ENCODE measurements around the gene IL17REL.

IL17REL gene

GRCh38 chr22:49956914-49957825 is 55.4 kb downstream of the IL17REL start:
- H3K9me3 ChIP-seq (ENCODE audit: control insufficient read depth, insufficient read depth, low read length): no peaks in the 10 kb centered on the region
- H3K4me1 ChIP-seq (ENCODE audit: control insufficient read depth, insufficient read depth, low read length): no peaks in the 10 kb centered on the region; the same call in 1 of the 2 replicates
- no peak overlapping the region for H3K4me3 ChIP-seq (ENCODE audit: low read depth, low read length)
- no peak overlapping the region for H3K9ac ChIP-seq (ENCODE audit: low read depth, low read length)
- no peak overlapping the region for H3K27ac ChIP-seq (ENCODE audit: low read depth, low read length)
- H3K27me3 ChIP-seq (ENCODE audit: control insufficient read depth, insufficient read depth, low read length): peaks cover 4% of the 10 kb centered on the region; the same call in 1 of the 2 replicates
- H3K36me3 ChIP-seq (ENCODE audit: control insufficient read depth, insufficient read depth, low read length): no peaks in the 10 kb centered on the region

GRCh38 chr22:49956418-49956770 is 56.2 kb downstream of the IL17REL start:
- Histone ChIP-seq H3K9me3 (ENCODE audit: control insufficient read depth, insufficient read depth, low read length) (no peaks in the 10 kb centered on the region), H3K27me3 (ENCODE audit: control insufficient read depth, insufficient read depth, low read length) (peaks cover under 1% of the 10 kb centered on the region; the same call in 1 of the 2 replicates), H3K4me1 (ENCODE audit: control insufficient read depth, insufficient read depth, low read length) (no peaks in the 10 kb centered on the region; the same call in 1 of the 2 replicates), H3K27ac (ENCODE audit: low read depth, low read length) (no peak overlapping the region), H3K4me3 (ENCODE audit: low read depth, low read length) (no peak overlapping the region), H3K9ac (ENCODE audit: low read depth, low read length) (no peak overlapping the region), H3K36me3 (ENCODE audit: control insufficient read depth, insufficient read depth, low read length) (no peaks in the 10 kb centered on the region)

GRCh38 chr22:49955581-49956417 is 56.8 kb downstream of the IL17REL start:
- Histone ChIP-seq H3K27me3 (ENCODE audit: control insufficient read depth, insufficient read depth, low read length) (no peaks in the 10 kb centered on the region), H3K27ac (ENCODE audit: low read depth, low read length) (no peak overlapping the region), H3K9ac (ENCODE audit: low read depth, low read length) (no peak overlapping the region), H3K36me3 (ENCODE audit: control insufficient read depth, insufficient read depth, low read length) (no peaks in the 10 kb centered on the region), H3K9me3 (ENCODE audit: control insufficient read depth, insufficient read depth, low read length) (no peaks in the 10 kb centered on the region), H3K4me1 (ENCODE audit: control insufficient read depth, insufficient read depth, low read length) (no peaks in the 10 kb centered on the region; the same call in 1 of the 2 replicates), H3K4me3 (ENCODE audit: low read depth, low read length) (no peak overlapping the region)

- H3K9me3 ChIP-seq (ENCODE audit: control insufficient read depth, insufficient read depth, low read length): no peaks in the 10 kb centered on the region
- no peaks in the 10 kb centered on the region; the same call in 1 of the 2 replicates for H3K4me1 ChIP-seq (ENCODE audit: control insufficient read depth, insufficient read depth, low read length)
- no peak overlapping the region for H3K4me3 ChIP-seq (ENCODE audit: low read depth, low read length)
- no peak overlapping the region for H3K9ac ChIP-seq (ENCODE audit: low read depth, low read length)
- H3K36me3 ChIP-seq (ENCODE audit: control insufficient read depth, insufficient read depth, low read length): no peaks in the 10 kb centered on the region
- no peaks in the 10 kb centered on the region for H3K27me3 ChIP-seq (ENCODE audit: control insufficient read depth, insufficient read depth, low read length)
- no peak overlapping the region for H3K27ac ChIP-seq (ENCODE audit: low read depth, low read length)
Measured at GRCh38 chr22:49954991-49955580, 57.5 kb downstream of the IL17REL start.

GRCh38 chr22:49954354-49954753 is 58.2 kb downstream of the IL17REL start:
- Histone ChIP-seq H3K36me3 (ENCODE audit: control insufficient read depth, insufficient read depth, low read length) (no peaks in the 10 kb centered on the region), H3K9ac (ENCODE audit: low read depth, low read length) (no peak overlapping the region), H3K4me3 (ENCODE audit: low read depth, low read length) (no peak overlapping the region), H3K9me3 (ENCODE audit: control insufficient read depth, insufficient read depth, low read length) (no peaks in the 10 kb centered on the region), H3K4me1 (ENCODE audit: control insufficient read depth, insufficient read depth, low read length) (no peaks in the 10 kb centered on the region; the same call in 1 of the 2 replicates), H3K27me3 (ENCODE audit: control insufficient read depth, insufficient read depth, low read length) (no peaks in the 10 kb centered on the region), H3K27ac (ENCODE audit: low read depth, low read length) (no peak overlapping the region)

- Histone ChIP-seq H3K9me3 (ENCODE audit: control insufficient read depth, insufficient read depth, low read length) (no peaks in the 10 kb centered on the region), H3K27ac (ENCODE audit: low read depth, low read length) (no peak overlapping the region), H3K9ac (ENCODE audit: low read depth, low read length) (no peak overlapping the region), H3K4me3 (ENCODE audit: low read depth, low read length) (no peak overlapping the region), H3K4me1 (ENCODE audit: control insufficient read depth, insufficient read depth, low read length) (no peaks in the 10 kb centered on the region), H3K27me3 (ENCODE audit: control insufficient read depth, insufficient read depth, low read length) (no peaks in the 10 kb centered on the region), H3K36me3 (ENCODE audit: control insufficient read depth, insufficient read depth, low read length) (no peaks in the 10 kb centered on the region)
Measured at GRCh38 chr22:49953680-49954344, 58.8 kb downstream of the IL17REL start.

- Histone ChIP-seq H3K27ac (ENCODE audit: low read depth, low read length) (no peak overlapping the region), H3K4me3 (ENCODE audit: low read depth, low read length) (no peak overlapping the region), H3K36me3 (ENCODE audit: control insufficient read depth, insufficient read depth, low read length) (no peaks in the 10 kb centered on the region), H3K4me1 (ENCODE audit: control insufficient read depth, insufficient read depth, low read length) (no peaks in the 10 kb centered on the region), H3K27me3 (ENCODE audit: control insufficient read depth, insufficient read depth, low read length) (no peaks in the 10 kb centered on the region), H3K9ac (ENCODE audit: low read depth, low read length) (no peak overlapping the region), H3K9me3 (ENCODE audit: control insufficient read depth, insufficient read depth, low read length) (no peaks in the 10 kb centered on the region)
Measured at GRCh38 chr22:49953027-49953679, 59.4 kb downstream of the IL17REL start.

GRCh38 chr22:49951986-49952896 is 60.3 kb downstream of the IL17REL start:
- no peak overlapping the region for H3K9ac ChIP-seq (ENCODE audit: low read depth, low read length)
- peaks cover 2% of the 10 kb centered on the region; the same call in 1 of the 2 replicates for H3K4me1 ChIP-seq (ENCODE audit: control insufficient read depth, insufficient read depth, low read length)
- H3K9me3 ChIP-seq (ENCODE audit: control insufficient read depth, insufficient read depth, low read length): no peaks in the 10 kb centered on the region
- peak overlapping the region; percentile 20 for H3K27ac ChIP-seq (ENCODE audit: low read depth, low read length)
- H3K27me3 ChIP-seq (ENCODE audit: control insufficient read depth, insufficient read depth, low read length): no peaks in the 10 kb centered on the region
- no peaks in the 10 kb centered on the region for H3K36me3 ChIP-seq (ENCODE audit: control insufficient read depth, insufficient read depth, low read length)
- H3K4me3 ChIP-seq (ENCODE audit: low read depth, low read length): no peak overlapping the region

GRCh38 chr22:49951678-49951985 is 60.9 kb downstream of the IL17REL start:
- no peaks in the 10 kb centered on the region for H3K27me3 ChIP-seq (ENCODE audit: control insufficient read depth, insufficient read depth, low read length)
- peaks cover 9% of the 10 kb centered on the region; the same call in 1 of the 2 replicates for H3K4me1 ChIP-seq (ENCODE audit: control insufficient read depth, insufficient read depth, low read length)
- no peaks in the 10 kb centered on the region for H3K9me3 ChIP-seq (ENCODE audit: control insufficient read depth, insufficient read depth, low read length)
- H3K36me3 ChIP-seq (ENCODE audit: control insufficient read depth, insufficient read depth, low read length): no peaks in the 10 kb centered on the region
- no peak overlapping the region for H3K27ac ChIP-seq (ENCODE audit: low read depth, low read length)
- no peak overlapping the region for H3K4me3 ChIP-seq (ENCODE audit: low read depth, low read length)
- no peak overlapping the region for H3K9ac ChIP-seq (ENCODE audit: low read depth, low read length)

Measured in HUES48 (cell line).